Esophagus squamous epithelium (tissue), 4 donors: ENCODE data around the gene KCTD12.

Source experiments
- CTCF ChIP-seq, 6 experiments: fragments of 450-650 bp in 4 of 6; fragments of 200-600 bp in 2 of 6; sonication (generic) in 2 of 6; IDR thresholded peaks; one replicate each; pipeline ENCODE4 v1.5.1; 2016 to 2019; ENCODE audit warnings: antibody characterized with exemption in 6 of 6, mild to moderate bottlenecking in 4 of 6, moderate library complexity in 4 of 6
- POLR2A ChIP-seq, 4 donors: fragments of 450-650 bp; IDR thresholded peaks; one replicate each; pipeline ENCODE4 v1.6.1; 2017; ENCODE audit warnings: antibody characterized with exemption in 4 of 4, mild to moderate bottlenecking in 4 of 4, moderate library complexity in 3 of 4

- TF ChIP-seq CTCF (IDR thresholded peaks at IDR 0.05), result peak in 4 of 6 experiments; percentile 22 to 45 (median 26)
- TF ChIP-seq POLR2A (IDR thresholded peaks at IDR 0.05), result peak in 2 of 4 donors; percentile 82 to 89
Observed at GRCh38 chr13:76886292-76887075, at the start of gene KCTD12.
